ENCODE data around the gene ISG15.
A peak's percentile ranks its signal among the peaks of the same experiment; 100 is the strongest.

ISG15 gene

GRCh38 chr1:1031659-1032235 lies 18.4 kb downstream of the ISG15 start:
- no peak overlapping the region for H3K4me2 ChIP-seq (ENCODE audit: low read length)
- H3K27me3 ChIP-seq (ENCODE audit: control insufficient read depth, insufficient read depth, low read length): peaks cover 21% of the 10 kb centered on the region
- no peak overlapping the region for H3K9ac ChIP-seq (ENCODE audit: low read depth, low read length)
- H3K4me1 ChIP-seq (ENCODE audit: control insufficient read depth, insufficient read depth, low read length): peaks cover 8% of the 10 kb centered on the region
- no peaks in the 10 kb centered on the region for H3K36me3 ChIP-seq (ENCODE audit: insufficient read depth, low read length)
- no peaks in the 10 kb centered on the region for H3K9me3 ChIP-seq (replicated peaks; ENCODE audit: low read length)
- no peak overlapping the region for H3K4me3 ChIP-seq (ENCODE audit: low read length)

GRCh38 chr1:1032424-1032823 lies 19.1 kb downstream of the ISG15 start:
- H3K27me3 ChIP-seq (ENCODE audit: control insufficient read depth, insufficient read depth, low read length): peaks cover 21% of the 10 kb centered on the region
- peaks cover 8% of the 10 kb centered on the region for H3K4me1 ChIP-seq (ENCODE audit: control insufficient read depth, insufficient read depth, low read length)
- no peaks in the 10 kb centered on the region for H3K36me3 ChIP-seq (ENCODE audit: insufficient read depth, low read length)
- peak overlapping the region; percentile 92 for H3K4me2 ChIP-seq (ENCODE audit: low read length)
- H3K4me3 ChIP-seq (ENCODE audit: low read length): no peak overlapping the region
- no peaks in the 10 kb centered on the region for H3K9me3 ChIP-seq (replicated peaks; ENCODE audit: low read length)
- no peak overlapping the region for H3K9ac ChIP-seq (ENCODE audit: low read depth, low read length)

- peak overlapping the region; percentile 92 for H3K4me2 ChIP-seq (ENCODE audit: low read length)
- H3K4me3 ChIP-seq (ENCODE audit: low read length): peak overlapping the region; percentile 68
- peaks cover 21% of the 10 kb centered on the region for H3K27me3 ChIP-seq (ENCODE audit: control insufficient read depth, insufficient read depth, low read length)
- no peaks in the 10 kb centered on the region for H3K9me3 ChIP-seq (replicated peaks; ENCODE audit: low read length)
- no peaks in the 10 kb centered on the region for H3K36me3 ChIP-seq (ENCODE audit: insufficient read depth, low read length)
- no peak overlapping the region for H3K9ac ChIP-seq (ENCODE audit: low read depth, low read length)
- H3K4me1 ChIP-seq (ENCODE audit: control insufficient read depth, insufficient read depth, low read length): peaks cover 8% of the 10 kb centered on the region
These were observed 19.8 kb downstream of the ISG15 start for GRCh38 chr1:1033009-1033587.

GRCh38 chr1:1033731-1034438 lies 20.6 kb downstream of the ISG15 start:
- Histone ChIP-seq H3K4me2 (ENCODE audit: low read length) (peak overlapping the region; percentile 72), H3K4me3 (ENCODE audit: low read length) (peak overlapping the region; percentile 47), H3K9me3 (replicated peaks; ENCODE audit: low read length) (no peaks in the 10 kb centered on the region), H3K4me1 (ENCODE audit: control insufficient read depth, insufficient read depth, low read length) (peaks cover 8% of the 10 kb centered on the region), H3K27me3 (ENCODE audit: control insufficient read depth, insufficient read depth, low read length) (peaks cover 29% of the 10 kb centered on the region), H3K36me3 (ENCODE audit: insufficient read depth, low read length) (no peaks in the 10 kb centered on the region), H3K9ac (ENCODE audit: low read depth, low read length) (no peak overlapping the region)

- no peak overlapping the region for H3K4me2 ChIP-seq (ENCODE audit: low read length)
- peaks cover 31% of the 10 kb centered on the region for H3K27me3 ChIP-seq (ENCODE audit: control insufficient read depth, insufficient read depth, low read length)
- H3K36me3 ChIP-seq (ENCODE audit: insufficient read depth, low read length): no peaks in the 10 kb centered on the region
- H3K9ac ChIP-seq (ENCODE audit: low read depth, low read length): no peak overlapping the region
- H3K4me1 ChIP-seq (ENCODE audit: control insufficient read depth, insufficient read depth, low read length): peaks cover 8% of the 10 kb centered on the region
- no peak overlapping the region for H3K4me3 ChIP-seq (ENCODE audit: low read length)
- H3K9me3 ChIP-seq (replicated peaks; ENCODE audit: low read length): no peaks in the 10 kb centered on the region
These were observed 21.1 kb downstream of the ISG15 start for GRCh38 chr1:1034439-1034781.

- Histone ChIP-seq H3K4me3 (ENCODE audit: low read length) (no peak overlapping the region), H3K4me1 (ENCODE audit: control insufficient read depth, insufficient read depth, low read length) (peaks cover 15% of the 10 kb centered on the region), H3K27me3 (ENCODE audit: control insufficient read depth, insufficient read depth, low read length) (peaks cover 36% of the 10 kb centered on the region), H3K9me3 (replicated peaks; ENCODE audit: low read length) (no peaks in the 10 kb centered on the region), H3K9ac (ENCODE audit: low read depth, low read length) (no peak overlapping the region), H3K36me3 (ENCODE audit: insufficient read depth, low read length) (no peaks in the 10 kb centered on the region), H3K4me2 (ENCODE audit: low read length) (no peak overlapping the region)
These were observed 22.1 kb downstream of the ISG15 start for GRCh38 chr1:1035291-1035943.

- Histone ChIP-seq H3K9ac (ENCODE audit: low read depth, low read length) (no peak overlapping the region), H3K4me2 (ENCODE audit: low read length) (no peak overlapping the region), H3K4me1 (ENCODE audit: control insufficient read depth, insufficient read depth, low read length) (peaks cover 15% of the 10 kb centered on the region), H3K9me3 (replicated peaks; ENCODE audit: low read length) (no peaks in the 10 kb centered on the region), H3K27me3 (ENCODE audit: control insufficient read depth, insufficient read depth, low read length) (peaks cover 30% of the 10 kb centered on the region), H3K36me3 (ENCODE audit: insufficient read depth, low read length) (no peaks in the 10 kb centered on the region), H3K4me3 (ENCODE audit: low read length) (no peak overlapping the region)
These were observed 24.4 kb downstream of the ISG15 start for GRCh38 chr1:1037366-1038327.

GRCh38 chr1:1038694-1039093 lies 25.4 kb downstream of the ISG15 start:
- no peak overlapping the region for H3K4me3 ChIP-seq (ENCODE audit: low read length)
- no peaks in the 10 kb centered on the region for H3K9me3 ChIP-seq (replicated peaks; ENCODE audit: low read length)
- H3K9ac ChIP-seq (ENCODE audit: low read depth, low read length): no peak overlapping the region
- H3K36me3 ChIP-seq (ENCODE audit: insufficient read depth, low read length): no peaks in the 10 kb centered on the region
- peaks cover 8% of the 10 kb centered on the region for H3K4me1 ChIP-seq (ENCODE audit: control insufficient read depth, insufficient read depth, low read length)
- no peak overlapping the region for H3K4me2 ChIP-seq (ENCODE audit: low read length)
- peaks cover 23% of the 10 kb centered on the region for H3K27me3 ChIP-seq (ENCODE audit: control insufficient read depth, insufficient read depth, low read length)

- H3K4me2 ChIP-seq (ENCODE audit: low read length): no peak overlapping the region
- no peak overlapping the region for H3K9ac ChIP-seq (ENCODE audit: low read depth, low read length)
- no peaks in the 10 kb centered on the region for H3K9me3 ChIP-seq (replicated peaks; ENCODE audit: low read length)
- H3K4me3 ChIP-seq (ENCODE audit: low read length): no peak overlapping the region
- H3K36me3 ChIP-seq (ENCODE audit: insufficient read depth, low read length): no peaks in the 10 kb centered on the region
- H3K27me3 ChIP-seq (ENCODE audit: control insufficient read depth, insufficient read depth, low read length): peaks cover 17% of the 10 kb centered on the region
- H3K4me1 ChIP-seq (ENCODE audit: control insufficient read depth, insufficient read depth, low read length): peaks cover 8% of the 10 kb centered on the region
These were observed 26.0 kb downstream of the ISG15 start for GRCh38 chr1:1039145-1039910.

GRCh38 chr1:1040004-1040991 lies 27.0 kb downstream of the ISG15 start:
- peak overlapping the region; percentile 71 for H3K4me3 ChIP-seq (ENCODE audit: low read length)
- peak overlapping the region; percentile 95 for H3K4me2 ChIP-seq (ENCODE audit: low read length)

More at GRCh38 chr1:1040004-1040991, 27.0 kb downstream of the ISG15 start:
- peaks cover 8% of the 10 kb centered on the region for H3K4me1 ChIP-seq (ENCODE audit: control insufficient read depth, insufficient read depth, low read length)
- no peaks in the 10 kb centered on the region for H3K36me3 ChIP-seq (ENCODE audit: insufficient read depth, low read length)
- no peak overlapping the region for H3K9ac ChIP-seq (ENCODE audit: low read depth, low read length)
- peaks cover 15% of the 10 kb centered on the region for H3K27me3 ChIP-seq (ENCODE audit: control insufficient read depth, insufficient read depth, low read length)
- no peaks in the 10 kb centered on the region for H3K9me3 ChIP-seq (replicated peaks; ENCODE audit: low read length)

All from skeletal muscle satellite cell (primary cell).